ENCODE results near the gene XAB2.

GRCh38 chr19:7640803-7641202 is 11.5 kb upstream of the XAB2 start:
- TF ChIP-seq CTCF (IDR thresholded peaks at IDR 0.05; ENCODE audit: extremely low read depth in 1 of 2, insufficient read depth in 1 of 2, low read depth in 1 of 2, low read length in 2 of 2): no peak
- TF ChIP-seq POLR2A (IDR thresholded peaks at IDR 0.05; ENCODE audit: low read depth, low read length): no peak
- no peak for TF ChIP-seq POLR2AphosphoS5 (IDR thresholded peaks at IDR 0.05; ENCODE audit: insufficient read depth, low read depth, low read length)
- TF ChIP-seq EZH2 (IDR thresholded peaks at IDR 0.05; ENCODE audit: borderline replicate concordance, low read depth, low read length, severe bottlenecking): no peak
- TF ChIP-seq MAX (IDR thresholded peaks at IDR 0.05; ENCODE audit: insufficient read depth, insufficient read length): no peak

Measured in endothelial cell of umbilical vein (primary cell).